Stimulated activated CD8-positive, alpha-beta memory T cell treated with anti-CD3 and anti-CD28 coated beads, Interleukin-2, amount 100 ng/mL, for 48 hours (primary cell): Measurements from ENCODE around the gene OR1F1.
"Not testable (repeated sequence)": the region's sequence is repeated elsewhere in the genome, so short reads cannot be mapped to it uniquely, and the experiment has no call there.

Source experiments
- DNase-seq, 2 donors: peaks; one replicate each; pipeline ENCODE4 v3.0.0-alpha.2; 2020; ENCODE audit warnings: low read depth in 2 of 2

The OR1F1 gene

DNA sequence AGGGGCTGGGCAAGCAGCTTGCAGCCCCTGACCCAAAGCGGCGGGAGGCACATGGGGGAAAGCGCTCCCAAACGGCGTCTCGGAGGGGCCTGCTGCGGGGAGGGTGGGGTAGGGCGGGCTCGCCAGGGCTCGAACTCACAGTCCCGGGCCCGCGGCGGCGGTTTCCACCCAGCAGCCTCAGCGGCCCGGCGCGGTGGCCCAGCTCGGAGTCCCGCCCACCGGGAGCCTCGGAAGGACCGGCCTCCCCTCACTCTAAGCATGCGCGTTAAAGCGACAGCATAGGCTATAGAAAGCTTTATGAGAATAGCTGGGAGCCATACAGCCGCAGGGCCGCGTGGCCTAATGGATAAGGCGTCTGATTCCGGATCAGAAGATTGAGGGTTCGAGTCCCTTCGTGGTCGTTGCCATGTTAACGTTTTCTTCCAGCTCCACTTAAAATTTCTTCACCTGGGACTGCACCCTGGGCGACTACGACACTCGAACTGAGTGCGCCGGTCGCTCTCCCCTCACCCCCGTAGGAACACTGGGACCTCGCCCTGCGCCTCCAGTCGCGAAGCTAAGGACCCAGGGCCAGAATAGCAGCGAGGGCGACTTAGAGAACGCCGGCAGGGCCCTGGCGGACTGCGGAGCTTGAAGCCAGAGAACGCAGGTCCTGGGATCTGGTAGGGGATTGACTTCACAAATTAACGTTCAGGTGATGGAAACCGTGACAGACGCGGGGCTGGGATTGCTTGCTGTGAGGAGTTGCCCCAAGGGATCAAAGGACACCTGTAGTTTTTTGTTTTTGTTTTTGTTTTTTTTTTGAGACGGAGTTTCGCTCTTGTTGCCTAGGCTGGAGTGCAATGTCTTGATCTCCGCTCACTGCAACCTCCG, 37.4 kb upstream of the OR1F1 start:
- DNase-seq: peak; percentile 95 to 99

DNA sequence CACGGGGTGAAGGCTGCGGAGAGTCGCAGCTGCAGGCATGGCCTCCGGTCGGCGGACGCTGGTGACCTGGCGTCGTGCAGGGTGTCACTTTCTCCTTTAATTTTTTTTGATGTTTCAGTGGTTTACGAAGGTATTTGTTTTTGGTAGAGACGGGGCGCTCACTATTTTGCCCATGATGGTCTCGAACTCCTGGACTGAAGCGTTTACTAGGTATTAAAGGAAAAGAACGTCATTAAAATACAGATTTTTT, 36.1 kb upstream of the OR1F1 start:
- DNase-seq: no peak

DNA sequence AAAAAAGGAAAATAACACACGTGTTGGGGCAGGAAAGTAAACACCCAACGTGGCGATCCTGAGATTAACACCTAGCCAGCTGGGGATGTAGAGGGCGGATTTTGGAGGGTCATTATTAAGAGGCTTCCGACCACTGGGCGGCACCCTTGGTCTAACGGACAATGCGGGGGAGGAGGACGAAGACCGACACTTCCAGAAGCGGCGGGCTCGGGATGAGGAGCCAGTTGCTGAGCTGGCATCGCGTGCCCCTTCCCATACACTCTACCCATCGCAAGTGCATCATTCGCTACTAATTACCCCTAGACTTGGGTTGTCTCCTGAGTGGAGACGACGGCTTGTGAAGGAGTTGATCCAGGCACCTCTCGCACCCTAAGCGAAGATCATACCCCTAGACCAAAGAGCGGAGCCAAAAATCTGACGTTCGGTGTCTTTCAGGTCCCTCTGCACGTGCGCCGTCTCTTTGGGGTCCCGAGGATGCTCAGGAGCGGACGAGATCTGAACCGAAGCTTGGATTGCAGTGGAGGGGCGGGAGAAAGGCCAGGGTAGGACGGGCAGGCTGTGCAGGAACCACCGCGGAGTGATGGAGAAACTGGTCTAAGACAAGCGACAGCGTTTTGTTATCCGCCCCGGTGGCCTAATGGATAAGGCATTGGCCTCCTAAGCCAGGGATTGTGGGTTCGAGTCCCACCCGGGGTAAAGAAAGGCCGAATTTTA, 35.6 kb upstream of the OR1F1 start:
- DNase-seq: peak; percentile 77 to 90

DNA sequence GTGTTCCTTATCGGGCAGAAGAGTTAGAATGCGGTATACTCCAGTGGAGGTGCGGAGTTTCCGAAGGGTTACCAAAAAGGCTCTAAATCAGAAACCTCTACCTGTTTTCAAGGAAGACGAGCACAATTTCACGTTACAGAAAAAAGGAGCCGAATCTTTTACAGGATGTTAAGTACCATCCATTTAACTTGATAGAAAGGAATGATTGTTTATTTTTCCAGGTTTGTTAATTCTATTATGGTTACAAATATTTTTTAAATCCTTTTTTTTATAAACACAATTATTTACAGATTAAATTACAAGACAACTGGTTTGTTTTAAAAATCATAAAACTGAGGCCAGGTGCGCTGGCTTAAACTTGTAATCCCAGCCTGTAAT, 35.0 kb upstream of the OR1F1 start:
- DNase-seq: no peak

DNA sequence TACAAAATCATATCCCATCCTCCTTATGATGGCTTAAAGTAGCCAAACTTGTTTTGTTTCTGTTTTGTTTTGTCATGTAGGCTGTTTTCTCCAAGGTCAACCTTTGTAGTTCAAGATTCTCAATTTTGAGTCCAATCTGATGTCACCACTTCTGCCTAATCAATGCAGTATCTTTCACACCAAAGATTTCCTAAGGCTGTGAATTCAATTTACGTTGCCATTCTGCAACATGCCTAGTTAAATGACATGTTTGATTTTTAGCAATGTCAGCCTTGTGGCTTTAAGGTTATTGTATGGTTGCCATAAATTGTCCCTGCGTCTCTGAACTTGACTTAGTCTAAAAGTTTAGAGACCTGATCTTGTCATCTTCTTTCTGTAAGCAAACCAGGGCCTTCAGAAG, 32.8 kb upstream of the OR1F1 start:
- DNase-seq: no peak

DNA sequence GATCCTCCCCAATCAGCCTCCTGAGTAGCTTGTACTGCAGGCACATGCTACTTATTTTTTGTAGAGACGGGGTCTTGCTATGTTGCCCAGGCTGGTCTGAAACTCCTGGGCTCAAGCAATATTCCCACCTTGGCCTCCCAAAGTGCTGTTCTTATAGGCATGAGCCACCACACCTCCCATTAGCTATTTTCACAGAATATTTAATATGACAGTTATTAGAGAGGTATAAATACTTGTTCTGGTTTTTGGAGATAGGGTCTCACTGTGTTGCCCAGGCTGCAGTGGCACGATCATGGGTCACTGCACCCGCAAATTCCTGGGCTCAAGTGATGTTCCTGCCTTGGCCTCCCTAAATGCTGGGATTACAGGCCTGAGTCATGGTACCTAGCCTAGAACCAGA, 32.0 kb upstream of the OR1F1 start:
- no peak for DNase-seq

DNA sequence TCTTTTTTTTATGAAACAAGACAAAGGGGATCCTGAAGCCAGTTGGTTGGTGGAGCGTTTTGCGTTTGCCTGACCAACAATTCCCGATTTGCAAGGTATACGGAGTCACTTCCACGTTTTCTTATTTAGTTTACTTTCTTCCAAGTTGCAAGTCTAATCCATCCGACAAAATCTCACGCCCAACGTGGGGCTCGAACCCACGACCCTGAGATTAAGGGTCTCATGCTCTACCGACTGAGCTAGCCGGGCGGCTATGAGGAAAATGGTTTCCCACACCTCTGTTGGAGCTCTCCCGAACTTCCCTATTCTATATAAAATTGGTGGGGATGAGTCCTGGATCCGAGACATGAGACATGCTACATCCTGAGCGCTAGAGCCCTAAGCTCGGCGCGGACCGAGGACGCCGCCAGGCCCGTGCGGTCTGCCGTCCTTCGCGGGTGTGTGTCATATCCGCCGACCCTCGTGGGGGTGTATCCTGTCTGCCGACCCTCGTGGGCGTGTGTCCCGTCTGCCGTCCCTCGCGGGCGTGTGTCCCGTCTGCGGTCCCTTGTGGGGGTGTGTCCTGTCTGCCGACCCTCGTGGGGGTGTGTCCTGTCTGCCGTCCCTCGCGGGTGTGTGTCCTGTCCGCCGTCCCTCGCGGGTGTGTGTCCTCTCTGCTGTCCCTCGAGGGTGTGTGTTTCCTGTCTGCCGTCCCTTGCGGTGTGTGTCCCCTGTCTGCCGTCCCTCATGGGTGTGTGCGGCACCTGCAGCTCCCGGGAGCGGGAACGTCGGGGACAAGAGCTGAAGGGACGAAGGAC, 30.6 kb upstream of the OR1F1 start:
- peak; percentile 39 to 52 for DNase-seq

DNA sequence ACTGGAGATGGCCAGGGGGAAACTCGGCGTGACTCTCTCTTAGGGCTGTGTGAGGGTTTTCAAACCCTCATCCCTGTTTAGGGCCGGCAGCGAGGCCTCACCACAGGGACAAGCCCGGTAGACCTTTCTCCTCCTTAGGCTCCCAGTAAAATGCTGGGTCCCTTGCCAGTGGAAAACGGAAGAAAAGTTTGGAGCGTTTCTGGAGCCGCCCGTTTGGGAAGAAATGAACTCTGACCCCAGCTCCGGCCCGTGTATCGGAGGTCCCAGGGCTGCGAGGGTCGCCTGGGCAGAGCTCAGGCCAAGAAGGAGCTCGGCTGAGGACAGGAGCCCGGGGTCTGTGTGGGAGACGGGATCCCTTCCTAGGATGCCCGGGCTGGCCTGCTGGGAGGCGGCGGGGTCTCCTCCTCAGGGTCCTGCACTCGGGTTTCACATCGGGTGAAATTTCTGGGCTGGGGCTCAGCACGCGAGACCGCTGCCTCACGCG, 29.9 kb upstream of the OR1F1 start:
- no peak for DNase-seq

DNA sequence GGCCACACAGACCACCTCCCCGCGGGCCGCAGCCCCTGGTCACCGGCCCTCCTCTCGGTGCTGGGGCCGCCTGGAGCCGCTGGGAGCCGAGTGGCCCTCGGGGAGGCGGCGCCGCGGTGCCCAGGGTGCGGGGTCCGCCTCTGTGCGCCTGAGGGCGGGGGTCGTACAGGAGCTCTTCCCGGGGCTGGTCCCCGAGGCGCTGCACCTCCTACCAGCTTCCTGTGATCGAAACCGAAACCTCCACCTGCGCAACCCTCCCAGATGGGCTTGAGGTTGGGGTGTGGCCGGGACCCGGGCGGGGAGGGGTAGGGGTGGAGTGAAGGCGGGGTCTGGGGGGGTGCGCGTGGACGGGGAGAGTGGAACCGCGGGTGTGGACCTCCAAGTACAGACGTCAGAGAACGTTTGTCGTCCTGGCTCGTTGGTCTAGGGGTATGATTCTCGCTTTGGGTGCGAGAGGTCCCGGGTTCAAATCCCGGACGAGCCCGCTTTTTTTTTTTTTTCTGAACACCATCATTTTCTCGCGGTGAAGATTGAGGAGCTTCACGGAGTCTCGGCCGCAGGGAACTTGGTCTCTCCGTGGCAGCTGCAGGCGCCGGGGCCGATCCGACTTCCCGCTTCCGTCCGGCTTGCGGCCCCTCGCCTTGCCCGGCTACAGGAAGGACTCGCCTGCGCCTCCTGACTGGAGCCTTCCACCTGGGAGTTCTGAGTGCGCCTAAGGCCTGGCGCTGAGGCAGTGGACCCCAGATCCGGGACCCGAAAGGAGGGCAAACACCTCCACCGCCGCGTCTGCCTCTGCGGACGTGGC, 29.3 kb upstream of the OR1F1 start:
- DNase-seq: peak; percentile 77 to 81

DNA sequence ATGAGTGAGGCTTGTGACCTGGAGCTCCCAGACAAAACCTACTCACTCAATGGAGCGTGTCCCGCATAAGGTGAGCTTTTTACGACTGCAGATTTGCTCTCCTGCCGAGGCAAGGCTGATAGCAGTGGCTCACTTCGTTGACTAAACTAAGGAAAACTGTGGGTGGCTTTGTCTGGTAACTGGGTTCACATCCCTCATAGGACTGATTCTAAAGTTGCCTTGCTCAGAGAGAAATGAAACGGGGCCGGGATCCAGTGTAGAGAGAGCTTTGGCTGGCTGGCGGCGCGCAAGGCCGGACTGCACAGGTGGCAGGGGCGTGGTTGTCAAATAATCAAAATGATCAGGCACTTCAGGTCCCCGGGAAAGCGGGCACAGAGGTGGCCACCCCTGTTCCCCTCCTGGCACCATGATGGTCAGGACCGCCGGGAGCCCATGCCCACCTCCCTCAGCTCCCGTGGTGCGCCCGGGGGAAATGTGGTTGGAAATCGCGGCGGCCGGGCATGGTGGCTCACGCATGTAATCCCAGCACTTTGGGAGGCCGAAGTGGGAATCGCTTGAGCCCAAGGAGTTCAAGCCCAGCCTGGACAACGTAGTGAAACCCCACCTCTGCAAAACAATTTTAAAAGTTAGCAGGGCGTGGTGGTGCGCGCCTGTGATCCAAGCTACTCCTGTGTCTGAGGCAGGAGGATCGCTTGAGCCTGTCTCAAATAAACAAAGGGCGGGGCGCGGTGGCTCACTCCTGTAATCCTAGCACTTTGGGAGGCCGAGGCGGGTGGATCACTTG, 26.6 kb upstream of the OR1F1 start:
- no peak for DNase-seq

DNA sequence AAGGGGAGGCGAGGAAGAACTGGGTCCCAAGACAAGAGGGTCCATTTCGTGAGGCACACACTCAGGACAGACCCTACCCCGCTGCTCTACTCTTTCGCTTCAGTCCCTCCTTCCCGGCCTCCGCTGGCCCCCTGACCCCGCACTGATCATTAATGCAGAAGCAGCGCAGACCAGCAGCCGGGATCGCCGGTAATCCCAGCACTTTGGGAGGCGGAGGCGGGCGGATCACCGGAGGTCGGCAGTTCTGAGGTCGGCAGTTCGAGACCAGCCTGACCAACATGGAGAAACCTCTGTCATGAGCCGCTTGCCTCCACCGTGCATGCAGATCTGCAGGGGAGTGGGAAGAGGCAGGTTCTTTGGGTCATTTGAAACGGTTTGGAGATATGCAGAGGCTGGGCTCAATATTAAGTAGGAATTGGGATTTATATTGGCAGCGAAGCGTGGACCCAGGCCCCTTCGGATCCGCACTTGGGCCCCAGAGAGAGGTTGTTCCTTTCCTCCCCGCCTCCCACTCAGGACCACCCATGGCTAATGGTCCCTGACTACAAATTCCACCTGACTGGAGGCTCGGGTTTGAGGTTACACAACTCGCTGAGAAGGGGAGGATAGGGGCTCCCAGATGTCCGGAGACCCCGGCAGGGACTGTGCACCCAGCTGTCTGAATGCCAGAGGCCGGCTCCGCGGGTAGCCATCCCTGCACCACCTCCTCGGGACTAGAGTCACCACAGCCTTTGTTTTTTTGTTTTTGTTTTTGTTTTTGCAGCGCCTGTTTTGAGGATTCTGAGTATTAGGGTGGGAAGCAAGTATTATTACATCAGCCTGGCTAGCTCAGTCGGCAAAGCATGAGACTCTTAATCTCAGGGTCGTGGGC, 23.6 kb upstream of the OR1F1 start:
- no peak for DNase-seq

DNA sequence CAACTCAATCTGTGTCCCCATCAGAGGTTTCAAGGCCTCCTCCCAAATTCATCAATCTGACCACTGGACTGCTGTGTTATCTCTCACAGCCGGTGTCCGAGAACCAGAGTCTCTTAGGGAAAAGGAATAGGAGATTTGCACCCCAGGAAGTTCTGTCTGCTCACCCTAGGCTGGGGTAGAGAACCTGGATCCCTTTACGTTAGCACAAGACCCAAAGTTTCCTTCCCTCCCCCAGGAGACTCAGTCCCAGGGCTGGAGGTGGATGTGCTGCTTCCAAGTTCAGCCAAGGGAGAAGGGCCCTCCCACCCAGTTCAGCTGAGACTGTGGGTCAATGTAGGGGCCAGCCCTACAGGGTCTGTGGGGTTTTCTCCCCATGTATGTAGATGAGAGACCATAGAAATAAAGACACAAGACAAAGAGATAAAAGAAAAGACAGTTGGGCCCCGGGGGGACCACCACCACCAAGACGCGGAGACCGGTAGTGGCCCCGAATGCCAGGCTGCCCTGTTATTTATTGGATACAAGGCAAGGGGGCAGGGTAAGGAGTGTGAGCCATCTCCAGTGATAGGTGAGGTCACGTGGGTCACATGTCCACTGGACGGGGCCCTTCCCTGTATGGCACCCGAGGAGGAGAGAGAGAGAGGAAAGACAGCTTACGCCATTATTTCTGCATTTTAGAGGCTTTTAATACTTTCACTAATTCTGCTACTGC, 22.7 kb upstream of the OR1F1 start:
- no peak for DNase-seq

DNA sequence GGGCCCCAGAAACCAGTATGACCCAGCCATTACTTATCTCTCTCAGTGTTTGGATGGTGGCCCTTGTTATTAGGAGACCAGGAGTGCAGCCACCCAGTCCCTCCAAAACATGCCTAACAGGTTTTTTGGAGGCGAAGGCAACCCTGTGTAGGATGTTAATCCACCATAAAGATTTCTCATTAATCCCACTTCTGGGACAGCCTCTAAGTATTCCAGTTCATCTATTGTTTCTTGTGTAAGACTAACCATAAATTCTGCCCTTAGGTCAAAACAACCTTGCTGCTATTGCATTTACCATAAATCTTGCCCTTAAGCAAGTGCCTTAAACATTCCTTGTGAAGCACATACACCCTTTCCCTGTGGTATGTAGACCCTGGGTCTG, 21.5 kb upstream of the OR1F1 start:
- DNase-seq: no peak

DNA sequence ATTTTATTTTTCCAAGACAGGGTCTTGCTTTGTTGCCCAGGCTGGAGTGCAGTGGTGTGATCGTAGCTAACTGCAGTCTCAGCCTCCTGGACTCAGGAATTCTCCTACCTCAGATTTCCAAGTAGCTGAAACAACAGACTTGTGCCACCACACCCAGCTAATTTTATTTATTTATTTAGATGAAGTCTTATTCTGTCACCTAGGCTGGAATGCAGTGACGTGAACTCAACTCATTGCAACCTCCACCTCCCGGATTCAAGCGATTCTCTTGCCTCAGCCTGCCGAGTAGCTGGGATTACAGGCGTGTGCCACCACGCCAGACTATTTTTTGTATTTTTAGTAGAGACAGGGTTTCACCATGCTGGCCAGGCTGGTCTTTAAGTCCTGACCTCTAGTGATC, 19.3 kb upstream of the OR1F1 start:
- DNase-seq: not testable (repeated sequence)

DNA sequence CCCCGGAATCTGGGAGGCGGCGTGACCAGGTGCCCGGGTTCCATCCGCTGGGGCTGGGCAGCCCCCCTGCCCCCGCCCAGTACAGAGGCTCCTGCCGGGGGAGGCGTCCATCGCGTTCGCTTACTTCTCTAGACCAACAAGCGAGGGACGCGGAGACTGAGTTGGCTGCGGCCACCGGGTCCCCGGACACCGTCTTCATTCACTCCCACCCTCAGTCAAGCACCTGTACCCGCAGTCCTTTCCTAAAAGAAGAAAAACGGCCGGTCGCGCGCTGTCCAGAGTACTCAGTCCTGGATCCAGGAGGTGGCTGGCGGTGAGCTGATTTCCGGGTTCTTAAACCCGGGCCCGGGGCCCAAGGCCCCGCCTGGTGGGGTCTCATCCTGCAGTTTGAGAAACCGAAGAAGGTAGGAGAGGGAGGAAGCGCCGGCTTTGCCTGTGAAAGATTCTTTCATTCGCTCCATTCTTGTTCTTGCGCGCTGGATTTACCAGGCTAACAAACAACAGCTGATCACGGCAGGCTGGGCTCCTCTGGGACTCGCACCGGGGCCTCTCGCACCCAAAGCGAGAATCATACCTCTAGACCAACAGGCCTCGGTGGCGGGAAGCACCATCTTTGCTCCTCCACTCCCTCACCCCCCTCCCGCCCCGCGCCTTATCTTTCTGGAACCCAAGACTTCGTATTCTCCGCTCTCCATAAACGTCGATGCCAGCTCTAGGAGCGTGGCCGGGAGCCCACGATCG, 17.4 kb upstream of the OR1F1 start:
- no peak for DNase-seq

DNA sequence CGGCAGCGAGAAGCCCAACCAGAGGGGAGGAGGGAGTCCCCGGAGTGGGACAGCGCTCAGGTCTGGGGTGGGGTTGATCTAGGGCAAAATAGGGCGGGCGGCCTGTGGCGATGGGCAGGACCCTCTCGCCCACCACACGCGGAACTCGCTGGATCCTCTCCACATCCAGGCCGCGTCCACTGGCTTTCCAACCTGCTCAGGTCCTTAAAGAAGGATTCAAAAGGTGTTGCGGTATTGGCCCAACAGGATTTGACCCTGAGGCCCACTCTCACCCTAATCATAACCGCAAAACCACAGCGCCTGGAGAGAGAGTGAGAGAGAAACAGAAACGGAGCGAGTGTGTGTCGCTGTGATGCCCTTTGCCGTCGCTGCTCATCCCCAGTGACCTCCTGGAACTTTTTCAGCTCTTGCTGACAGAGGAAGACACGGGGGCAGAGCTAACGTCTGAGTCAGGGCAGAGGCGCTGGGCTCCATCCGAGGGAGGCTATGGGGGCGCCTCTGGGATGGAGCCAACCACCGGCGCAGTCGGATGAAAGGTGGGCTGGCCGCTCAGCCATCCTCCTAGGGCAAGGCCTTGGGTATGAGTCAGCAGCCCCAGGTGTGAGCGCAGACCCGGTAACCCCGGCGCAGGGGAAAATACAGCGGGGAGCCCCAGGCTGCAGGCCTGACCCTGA, 16.7 kb upstream of the OR1F1 start:
- DNase-seq: peak; percentile 56 to 61

DNA sequence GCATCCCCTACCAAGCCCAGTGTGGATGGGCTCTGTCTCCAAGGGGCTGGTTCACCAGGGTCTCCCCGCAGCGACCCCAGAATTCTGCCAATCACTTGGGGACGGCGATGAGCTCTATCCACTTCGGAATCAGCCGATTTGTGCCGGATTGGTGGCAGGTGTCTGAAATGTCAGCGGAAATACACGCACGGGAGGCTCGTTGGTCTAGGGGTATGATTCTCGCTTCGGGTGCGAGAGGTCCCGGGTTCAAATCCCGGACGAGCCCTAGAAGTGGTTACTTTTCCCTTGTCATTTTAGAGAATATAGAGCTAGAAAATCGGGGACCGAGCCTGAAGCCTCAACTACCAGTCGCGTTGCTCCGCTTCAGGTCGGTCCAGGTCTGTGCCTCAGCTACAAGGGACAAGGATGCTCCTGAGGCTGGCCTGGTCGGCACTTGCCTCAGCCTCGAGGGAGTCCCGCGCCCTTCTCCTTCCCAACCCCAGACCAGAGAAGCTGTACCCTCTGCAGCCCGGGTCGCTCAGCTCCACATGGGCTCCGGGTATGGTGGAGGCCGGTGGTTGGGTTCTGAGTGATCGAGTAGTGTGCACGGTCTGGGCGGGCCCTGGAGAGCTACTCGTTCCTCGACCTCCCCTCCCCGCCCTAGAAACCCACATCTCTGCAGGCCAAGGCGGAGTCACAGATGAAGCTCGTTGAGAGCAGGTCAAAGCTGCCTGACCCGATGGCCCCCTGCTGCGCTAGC, 16.0 kb upstream of the OR1F1 start:
- DNase-seq: peak; percentile 56 to 62
